HUES48 (cell line): Measurements from ENCODE around the gene TSEN54.

Experiments
- H3K27ac ChIP-seq: one replicate; pipeline ENCODE4 v1.7.0; 2013; ENCODE audit warnings: low read depth, low read length, inconsistent platforms
- H3K27me3 ChIP-seq: 2 replicates; pipeline ENCODE4 v1.6.1; 2013; ENCODE audit warnings: mild to moderate bottlenecking, low read length; ENCODE audit not compliant: control insufficient read depth, insufficient read depth
- H3K36me3 ChIP-seq: 2 replicates; pipeline ENCODE4 v1.6.1; 2013; ENCODE audit warnings: low read length; ENCODE audit not compliant: control insufficient read depth, insufficient read depth
- H3K4me1 ChIP-seq: 2 replicates; pipeline ENCODE4 v1.6.1; 2013; ENCODE audit warnings: mild to moderate bottlenecking, low read length; ENCODE audit not compliant: control insufficient read depth, insufficient read depth
- H3K4me3 ChIP-seq: 2 replicates; pipeline ENCODE4 v1.5.1; 2013; ENCODE audit warnings: mild to moderate bottlenecking, low read depth, low read length
- H3K9ac ChIP-seq: 2 replicates; pipeline ENCODE4 v1.6.1; 2013; ENCODE audit warnings: mild to moderate bottlenecking, low read depth, low read length, moderate library complexity
- H3K9me3 ChIP-seq: 2 replicates; pipeline ENCODE4 v1.6.1; 2013; ENCODE audit warnings: low read length; ENCODE audit not compliant: control insufficient read depth, insufficient read depth

Gene TSEN54

DNA sequence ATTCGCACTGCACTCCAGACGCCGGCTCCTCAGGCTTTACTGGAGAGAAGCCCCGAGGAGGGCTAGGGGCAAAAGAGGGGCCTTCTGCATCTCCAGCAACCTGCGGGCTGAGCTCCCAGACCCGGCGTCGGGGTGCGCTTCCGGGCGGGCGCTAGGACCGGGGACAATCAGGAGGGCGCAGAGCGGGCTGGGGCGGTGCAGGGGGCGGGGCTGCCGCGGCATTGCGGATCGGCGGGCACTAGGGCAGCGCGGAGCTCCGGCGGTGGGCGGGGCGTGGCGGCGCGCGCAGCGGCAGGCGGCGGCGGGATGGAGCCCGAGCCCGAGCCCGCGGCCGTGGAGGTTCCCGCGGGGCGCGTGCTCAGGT, at the start of gene TSEN54:
Gene TSEN54 (plus strand): TSS at position 274 of the 364 bp plus-strand sequence. CDS start 33 bp downstream, at position 307.
- Histone ChIP-seq H3K27me3 (no peaks in the 10 kb centered on the region), H3K27ac (peak within 1 kb of the TSS; percentile 82), H3K9me3 (no peaks in the 10 kb centered on the region), H3K4me1 (peaks cover 6% of the 10 kb centered on the region; the same call in 1 of the 2 replicates), H3K36me3 (peaks cover 42% of the 10 kb centered on the region), H3K4me3 (peak within 1 kb of the TSS; percentile 98), H3K9ac (no peak within 1 kb of the TSS)

DNA sequence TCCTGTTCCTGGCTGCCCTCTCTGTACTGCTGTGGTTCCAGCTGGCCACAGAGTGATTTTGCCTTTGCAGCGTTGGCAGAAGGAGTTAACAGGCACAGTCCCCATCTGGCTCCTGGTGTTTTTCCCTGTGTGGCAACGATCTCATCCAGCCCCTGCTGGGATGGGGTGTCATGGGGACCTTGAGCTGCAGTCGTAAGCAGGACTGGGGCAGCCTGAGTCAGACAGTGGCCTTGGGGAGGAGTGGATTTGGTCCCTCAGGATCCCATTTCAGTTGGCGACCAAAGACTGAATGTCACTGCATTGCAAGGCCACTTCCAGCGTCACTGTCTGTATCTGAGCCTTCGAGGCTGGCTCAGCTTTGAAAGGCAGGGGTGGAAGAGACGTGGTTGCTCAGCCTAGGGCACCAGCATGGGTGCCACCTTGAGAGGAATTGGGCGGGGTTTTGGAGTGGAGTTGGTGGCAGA, 48.0 kb upstream of the TSEN54 start:
- Histone ChIP-seq H3K9ac (no peak overlapping the region), H3K27me3 (no peaks in the 10 kb centered on the region), H3K4me3 (no peak overlapping the region), H3K36me3 (peaks cover 18% of the 10 kb centered on the region), H3K27ac (no peak overlapping the region), H3K4me1 (no peaks in the 10 kb centered on the region), H3K9me3 (no peaks in the 10 kb centered on the region)

DNA sequence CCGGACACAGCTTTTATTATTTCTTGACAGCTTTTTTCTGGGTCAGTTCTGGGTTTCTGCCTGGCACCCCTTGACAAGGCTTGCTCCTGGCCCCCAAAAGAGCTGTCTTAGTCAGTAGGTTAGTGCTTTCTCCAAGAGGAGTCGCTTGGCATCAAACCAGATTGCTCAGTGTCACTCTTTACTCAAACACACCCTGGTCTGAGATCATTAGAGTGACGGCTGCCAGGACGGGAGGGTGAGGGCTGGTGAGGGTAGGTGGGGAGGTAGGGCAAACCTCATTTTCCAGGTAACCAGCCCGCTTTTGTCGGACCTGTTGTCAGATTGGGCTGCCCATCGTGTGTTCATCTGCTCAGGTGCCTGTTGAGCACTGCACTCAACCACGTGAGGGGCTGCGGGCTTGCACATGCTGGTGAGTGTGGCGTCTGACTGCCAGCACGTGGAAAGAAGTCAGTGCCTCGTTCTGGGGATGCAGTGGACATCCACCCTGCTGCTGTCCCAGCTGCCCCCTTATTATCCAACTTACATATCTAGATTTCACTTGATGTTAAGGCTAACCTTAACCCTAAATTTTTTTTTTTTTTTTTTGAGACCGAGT, 47.5 kb upstream of the TSEN54 start:
- no peak overlapping the region for H3K27ac ChIP-seq

DNA sequence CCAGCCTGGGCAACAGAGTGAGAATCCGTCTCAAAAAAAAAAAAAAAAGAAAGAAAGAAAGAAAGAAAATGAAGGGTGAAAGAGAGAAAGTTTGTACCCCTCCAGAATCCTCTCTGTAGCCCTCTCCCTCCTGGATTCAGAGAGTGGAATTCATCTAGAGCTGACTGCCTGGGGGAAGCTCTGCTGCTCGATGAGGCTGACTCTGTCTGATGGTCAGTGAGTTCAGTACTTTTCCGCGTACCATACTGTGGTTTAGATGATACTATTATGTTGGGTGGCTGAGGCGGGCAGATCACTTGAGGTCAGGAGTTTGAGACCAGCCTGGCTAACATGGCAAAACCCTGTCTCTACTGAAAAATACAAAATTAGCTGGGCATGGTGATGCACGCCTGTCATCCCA, 45.1 kb upstream of the TSEN54 start:
- H3K4me3 ChIP-seq, result no peak overlapping the region
- H3K27ac ChIP-seq, result no peak overlapping the region
- H3K9ac ChIP-seq, result no peak overlapping the region
- no peaks in the 10 kb centered on the region for H3K9me3 ChIP-seq
- peaks cover 21% of the 10 kb centered on the region for H3K36me3 ChIP-seq
- no peaks in the 10 kb centered on the region for H3K4me1 ChIP-seq
- H3K27me3 ChIP-seq, result no peaks in the 10 kb centered on the region

More for the DNA sequence above, 47.5 kb upstream of the TSEN54 start:
- Histone ChIP-seq H3K36me3 (peaks cover 21% of the 10 kb centered on the region), H3K27me3 (no peaks in the 10 kb centered on the region), H3K9ac (no peak overlapping the region), H3K4me3 (no peak overlapping the region), H3K9me3 (no peaks in the 10 kb centered on the region), H3K4me1 (no peaks in the 10 kb centered on the region)

DNA sequence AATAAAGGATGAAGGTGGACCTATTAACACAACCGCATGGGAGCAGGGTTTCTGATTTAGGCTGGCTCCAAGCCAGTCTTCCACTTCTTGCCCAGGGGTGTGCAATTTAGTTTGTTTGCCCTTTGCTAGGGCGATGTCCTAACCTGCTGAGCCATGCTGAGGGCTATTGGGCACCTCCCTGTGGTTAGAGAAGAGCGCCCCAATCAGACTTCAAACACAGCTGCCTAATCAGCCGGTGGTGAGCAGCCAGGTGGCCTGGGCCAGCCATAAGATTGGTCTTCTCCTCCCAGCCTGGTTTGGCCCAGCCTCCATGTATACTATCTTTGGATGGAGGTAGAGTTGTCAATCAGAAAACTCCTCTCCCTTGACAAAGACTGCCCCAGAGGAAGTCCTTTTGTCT, 44.2 kb upstream of the TSEN54 start:
- no peaks in the 10 kb centered on the region for H3K4me1 ChIP-seq
- H3K9me3 ChIP-seq, result no peaks in the 10 kb centered on the region
- H3K27ac ChIP-seq, result no peak overlapping the region
- H3K36me3 ChIP-seq, result peaks cover 21% of the 10 kb centered on the region
- H3K9ac ChIP-seq, result no peak overlapping the region
- no peaks in the 10 kb centered on the region for H3K27me3 ChIP-seq
- H3K4me3 ChIP-seq, result no peak overlapping the region

DNA sequence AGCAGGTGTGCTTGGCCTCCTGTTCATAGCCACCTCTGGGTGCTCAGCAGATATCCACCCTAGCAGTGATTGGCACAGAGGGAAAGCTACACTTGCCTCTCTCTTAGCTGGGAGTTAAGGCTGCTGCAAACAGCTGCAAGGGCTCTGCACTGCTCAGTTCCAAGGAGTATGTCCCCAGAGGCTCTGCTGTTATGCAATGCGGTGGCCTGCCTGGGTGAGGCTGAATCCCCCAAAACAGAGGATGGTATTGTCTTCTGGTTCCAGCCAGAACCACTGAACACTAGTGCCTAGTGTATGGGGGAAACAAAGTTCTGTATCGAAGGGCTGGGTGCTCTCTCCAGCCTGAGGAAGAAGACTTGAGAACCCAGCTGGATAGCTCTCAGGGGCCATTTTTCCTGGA, 43.1 kb upstream of the TSEN54 start:
- 0 out of 2 replicates have a peak, but pooled peaks cover under 1% of the 10 kb centered on the region for H3K4me1 ChIP-seq
- H3K36me3 ChIP-seq, result peaks cover 21% of the 10 kb centered on the region
- no peak overlapping the region for H3K4me3 ChIP-seq
- H3K27me3 ChIP-seq, result no peaks in the 10 kb centered on the region
- no peak overlapping the region for H3K9ac ChIP-seq
- H3K27ac ChIP-seq, result no peak overlapping the region
- H3K9me3 ChIP-seq, result no peaks in the 10 kb centered on the region

DNA sequence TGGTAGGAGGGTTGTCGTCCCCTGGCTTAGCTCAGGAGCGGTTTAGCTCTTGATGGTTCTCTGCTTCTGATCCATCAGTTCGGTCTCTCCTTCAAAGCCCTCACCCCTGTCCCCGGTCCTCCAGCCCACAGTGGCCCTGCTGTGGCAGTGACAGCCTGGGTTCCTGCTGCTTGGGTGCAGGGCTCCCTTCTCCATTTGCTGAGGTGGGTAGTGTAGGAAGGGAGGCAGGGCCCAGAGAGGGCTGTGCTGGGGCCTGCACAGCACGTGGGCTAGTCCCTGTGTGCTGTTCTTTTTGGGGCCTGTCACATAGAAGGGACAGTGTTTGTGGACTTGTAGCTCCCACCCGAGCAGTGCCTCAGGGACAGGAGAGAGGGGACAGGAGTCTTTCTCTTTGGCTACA, 41.6 kb upstream of the TSEN54 start:
- Histone ChIP-seq H3K9ac (no peak overlapping the region), H3K27me3 (no peaks in the 10 kb centered on the region), H3K36me3 (peaks cover 21% of the 10 kb centered on the region), H3K27ac (no peak overlapping the region), H3K9me3 (no peaks in the 10 kb centered on the region), H3K4me3 (no peak overlapping the region), H3K4me1 (peaks cover 4% of the 10 kb centered on the region; the same call in 1 of the 2 replicates)

DNA sequence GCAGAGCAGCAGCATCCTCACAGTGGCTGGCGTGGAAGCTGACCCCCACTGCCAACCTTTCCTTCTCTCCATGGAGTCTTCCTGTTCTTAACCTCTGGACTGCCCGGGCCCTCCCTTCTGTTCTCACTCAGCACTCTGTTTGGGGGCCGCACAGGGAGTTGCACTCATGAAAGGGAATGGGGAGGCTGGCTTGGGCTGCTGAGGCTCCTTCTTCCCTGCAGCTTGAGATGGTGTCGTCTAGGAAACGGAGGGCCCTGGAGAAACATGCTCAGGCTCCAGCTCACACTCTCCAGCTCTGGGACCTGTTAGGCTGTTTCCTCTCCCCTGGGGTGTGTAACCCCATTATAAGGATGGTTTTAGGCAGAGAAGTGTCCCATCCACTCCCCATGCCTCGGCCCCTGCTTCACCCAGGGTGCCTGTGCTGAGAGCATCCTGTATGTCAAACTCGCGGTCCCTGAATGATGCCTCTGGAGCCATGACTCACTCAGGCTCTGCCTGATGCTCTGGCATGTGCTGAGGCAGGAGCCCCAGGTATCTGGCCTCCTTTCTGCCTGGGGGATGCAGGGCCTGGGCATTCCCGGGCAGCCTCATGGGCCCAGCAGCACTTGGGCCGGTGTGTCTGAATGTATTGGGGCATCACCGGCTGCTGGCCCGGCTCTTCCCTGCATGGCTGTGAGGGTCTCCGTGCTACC, 41.0 kb upstream of the TSEN54 start:
- H3K36me3 ChIP-seq, result peaks cover 21% of the 10 kb centered on the region
- H3K9ac ChIP-seq, result no peak overlapping the region
- H3K4me3 ChIP-seq, result no peak overlapping the region
- no peak overlapping the region for H3K27ac ChIP-seq
- peaks cover 4% of the 10 kb centered on the region; the same call in 1 of the 2 replicates for H3K4me1 ChIP-seq
- no peaks in the 10 kb centered on the region for H3K27me3 ChIP-seq
- H3K9me3 ChIP-seq, result no peaks in the 10 kb centered on the region

DNA sequence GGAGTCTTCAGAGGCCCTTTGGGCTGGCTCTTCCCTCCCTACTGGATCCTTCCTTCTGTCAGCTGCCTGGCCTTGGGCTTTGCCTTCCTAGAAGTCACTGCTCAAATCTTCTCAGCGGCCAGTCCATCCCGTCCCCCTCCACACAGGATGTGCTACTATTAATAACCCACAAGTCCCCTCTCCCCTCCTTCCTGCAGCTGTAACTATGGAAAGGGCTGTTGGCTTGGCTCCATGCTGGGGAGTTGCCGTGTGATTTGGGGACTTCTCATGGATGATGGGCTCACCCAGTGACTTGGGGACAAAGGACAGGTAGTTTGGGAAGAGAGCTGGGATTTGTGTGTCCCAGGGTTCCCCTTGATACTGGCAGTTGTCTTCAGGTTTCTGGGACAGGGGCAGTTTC, 40.5 kb upstream of the TSEN54 start:
- Histone ChIP-seq H3K36me3 (peaks cover 21% of the 10 kb centered on the region), H3K27ac (no peak overlapping the region), H3K9me3 (no peaks in the 10 kb centered on the region), H3K4me3 (no peak overlapping the region), H3K9ac (no peak overlapping the region), H3K27me3 (no peaks in the 10 kb centered on the region), H3K4me1 (peaks cover 4% of the 10 kb centered on the region; the same call in 1 of the 2 replicates)

DNA sequence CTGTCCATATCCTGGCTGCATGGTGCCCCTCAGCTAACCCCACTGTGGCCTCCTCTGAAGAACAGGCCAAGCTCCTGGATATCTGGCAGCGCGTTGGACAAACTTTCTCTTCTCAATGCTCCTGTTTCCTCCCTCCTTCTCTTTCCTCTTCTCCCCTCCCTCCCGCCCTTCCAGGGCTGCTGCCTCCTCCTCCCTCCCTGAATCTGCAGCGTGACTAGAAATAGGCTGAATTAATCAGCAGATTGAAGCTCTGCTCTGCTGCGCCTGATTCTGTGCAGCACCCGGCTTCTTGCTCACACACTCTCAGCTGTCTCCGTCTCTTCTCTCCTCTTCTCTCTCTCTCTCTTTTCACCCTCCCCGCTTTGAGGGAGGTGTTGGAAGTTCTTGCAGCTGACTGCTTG, 40.1 kb upstream of the TSEN54 start:
- no peak overlapping the region for H3K27ac ChIP-seq
- no peaks in the 10 kb centered on the region for H3K27me3 ChIP-seq
- no peak overlapping the region for H3K9ac ChIP-seq
- H3K4me1 ChIP-seq, result peaks cover 4% of the 10 kb centered on the region; the same call in 1 of the 2 replicates
- H3K9me3 ChIP-seq, result no peaks in the 10 kb centered on the region
- H3K36me3 ChIP-seq, result peaks cover 21% of the 10 kb centered on the region
- H3K4me3 ChIP-seq, result no peak overlapping the region

DNA sequence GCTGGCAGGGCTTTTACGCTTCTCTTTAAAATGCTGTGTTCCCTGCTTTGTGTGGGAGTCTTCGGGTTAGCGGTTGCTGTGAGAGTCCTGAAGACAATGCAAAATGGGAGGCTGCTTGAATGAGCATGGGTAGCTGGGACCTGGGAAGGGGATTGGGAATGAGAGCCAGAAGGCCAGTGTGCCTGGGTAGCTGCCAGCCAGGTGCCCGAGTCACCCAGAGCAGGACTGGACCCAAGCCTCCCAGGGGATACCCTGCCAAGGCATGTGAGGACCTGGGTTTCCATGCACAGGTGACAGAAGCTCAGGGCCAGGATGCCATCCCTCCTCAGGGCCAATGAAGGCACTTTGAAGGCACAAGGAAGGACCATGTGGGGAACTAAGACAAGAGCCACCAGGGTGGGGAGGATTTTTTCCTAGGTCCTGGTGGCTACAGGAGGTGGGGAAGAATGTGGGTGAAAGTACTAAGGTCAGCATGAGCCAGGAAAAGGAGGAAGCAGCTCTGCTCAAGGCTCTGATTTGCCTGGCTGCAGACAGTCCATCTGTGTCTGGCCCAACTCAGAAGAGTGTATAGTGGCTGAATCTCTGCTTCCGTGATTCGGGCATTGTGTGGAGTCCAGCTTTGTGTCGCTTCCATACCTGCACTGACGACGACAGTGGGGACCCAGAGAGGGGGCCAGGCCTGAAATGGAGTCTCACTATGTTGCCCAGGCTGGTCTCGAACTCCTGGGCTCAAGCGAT, 39.4 kb upstream of the TSEN54 start:
- no peaks in the 10 kb centered on the region for H3K27me3 ChIP-seq
- no peak overlapping the region for H3K4me3 ChIP-seq
- H3K9ac ChIP-seq, result no peak overlapping the region
- H3K27ac ChIP-seq, result no peak overlapping the region
- H3K36me3 ChIP-seq, result peaks cover 17% of the 10 kb centered on the region
- peaks cover 4% of the 10 kb centered on the region; the same call in 1 of the 2 replicates for H3K4me1 ChIP-seq
- no peaks in the 10 kb centered on the region for H3K9me3 ChIP-seq
